Chondrocyte (in vitro differentiated cells): Measurements from ENCODE around the gene S1PR2. TPM values are rescaled to one million over a fixed set of nuclear protein-coding genes. Genes with fewer than 3 reads are reported as not detected.
"Not testable (repeated sequence)": the region's sequence is repeated elsewhere in the genome, so short reads cannot be mapped to it uniquely, and the experiment has no call there.

Experiments
- DNase-seq: peaks from one replicate; pipeline ENCODE4 v3.0.0; 2021; ENCODE audit warnings: mixed read lengths, low spot score
- H3K27ac Mint-ChIP-seq: one replicate; pipeline ENCODE4 v1.8.0; 2021; ENCODE audit warnings: mild to moderate bottlenecking, moderate library complexity, mixed read lengths; ENCODE audit not compliant: unreplicated experiment
- H3K27me3 Mint-ChIP-seq: 2 replicates; pipeline ENCODE4 v1.8.0; 2021; ENCODE audit warnings: low read depth, mixed read lengths
- H3K36me3 Mint-ChIP-seq: 2 replicates; pipeline ENCODE4 v1.8.0; 2021; ENCODE audit warnings: low read depth, mixed read lengths
- H3K4me1 Mint-ChIP-seq: 2 replicates; pipeline ENCODE4 v1.8.0; 2021; ENCODE audit warnings: low read depth, mild to moderate bottlenecking, mixed read lengths
- H3K4me3 Mint-ChIP-seq: one replicate; pipeline ENCODE4 v1.8.0; 2021; ENCODE audit warnings: mild to moderate bottlenecking, moderate library complexity, mixed read lengths; ENCODE audit not compliant: unreplicated experiment
- H3K9me3 Mint-ChIP-seq: 2 replicates; pipeline ENCODE4 v1.8.0; 2021; ENCODE audit warnings: low read depth, mixed read lengths
- microRNA-seq: library from miRNA; unstranded; fragments of <30 nt; microRNA quantifications from one replicate; pipeline ENCODE4 v1.2.0, GENCODE V29; 2020; ENCODE audit warnings: borderline number of aligned reads
- total RNA-seq: library from RNA; stranded (reverse); gene quantifications from 3 replicates; pipeline ENCODE4 v1.2.1, GENCODE V29; 2021
- TF ChIP-seq, protein P1 (sequence below): fragments of 200-600 bp; sonication (generic); IDR thresholded peaks from 2 replicates; pipeline ENCODE4 v1.5.0; 2021; ENCODE audit warnings: antibody characterized with exemption, mild to moderate bottlenecking, moderate library complexity

Gene S1PR2
- total RNA-seq, 1 donor from 2014 or later = 12.0 TPM

DNA sequence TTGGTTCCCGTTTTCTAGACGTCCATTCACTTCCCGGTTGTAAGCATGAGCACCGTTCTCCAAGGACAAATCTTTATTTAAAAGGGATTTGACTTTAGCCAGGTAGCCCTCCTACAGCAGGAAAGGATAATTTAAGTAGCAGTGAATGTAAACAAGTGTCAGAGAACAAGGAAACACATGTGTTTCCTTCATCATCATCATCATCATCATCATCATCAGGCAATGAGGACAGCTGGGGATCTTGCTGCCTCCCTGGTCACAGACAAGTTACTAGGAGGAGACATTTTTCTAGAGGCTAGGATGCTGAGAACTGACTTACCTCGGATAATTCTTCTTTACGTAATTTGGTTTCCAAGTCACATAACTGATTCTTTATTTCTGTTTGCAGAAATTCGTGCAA lies 50.7 kb downstream of the S1PR2 start:
- TF ChIP-seq, protein P1, sequence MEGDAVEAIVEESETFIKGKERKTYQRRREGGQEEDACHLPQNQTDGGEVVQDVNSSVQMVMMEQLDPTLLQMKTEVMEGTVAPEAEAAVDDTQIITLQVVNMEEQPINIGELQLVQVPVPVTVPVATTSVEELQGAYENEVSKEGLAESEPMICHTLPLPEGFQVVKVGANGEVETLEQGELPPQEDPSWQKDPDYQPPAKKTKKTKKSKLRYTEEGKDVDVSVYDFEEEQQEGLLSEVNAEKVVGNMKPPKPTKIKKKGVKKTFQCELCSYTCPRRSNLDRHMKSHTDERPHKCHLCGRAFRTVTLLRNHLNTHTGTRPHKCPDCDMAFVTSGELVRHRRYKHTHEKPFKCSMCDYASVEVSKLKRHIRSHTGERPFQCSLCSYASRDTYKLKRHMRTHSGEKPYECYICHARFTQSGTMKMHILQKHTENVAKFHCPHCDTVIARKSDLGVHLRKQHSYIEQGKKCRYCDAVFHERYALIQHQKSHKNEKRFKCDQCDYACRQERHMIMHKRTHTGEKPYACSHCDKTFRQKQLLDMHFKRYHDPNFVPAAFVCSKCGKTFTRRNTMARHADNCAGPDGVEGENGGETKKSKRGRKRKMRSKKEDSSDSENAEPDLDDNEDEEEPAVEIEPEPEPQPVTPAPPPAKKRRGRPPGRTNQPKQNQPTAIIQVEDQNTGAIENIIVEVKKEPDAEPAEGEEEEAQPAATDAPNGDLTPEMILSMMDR = no peak
- no peaks in the 10 kb centered on the region for H3K9me3 Mint-ChIP-seq
- no peak overlapping the region for H3K4me3 Mint-ChIP-seq
- H3K27ac Mint-ChIP-seq = no peak overlapping the region
- no peak for DNase-seq
- peaks cover 8% of the 10 kb centered on the region for H3K36me3 Mint-ChIP-seq
- no peaks in the 10 kb centered on the region for H3K4me1 Mint-ChIP-seq
- H3K27me3 Mint-ChIP-seq = no peaks in the 10 kb centered on the region

DNA sequence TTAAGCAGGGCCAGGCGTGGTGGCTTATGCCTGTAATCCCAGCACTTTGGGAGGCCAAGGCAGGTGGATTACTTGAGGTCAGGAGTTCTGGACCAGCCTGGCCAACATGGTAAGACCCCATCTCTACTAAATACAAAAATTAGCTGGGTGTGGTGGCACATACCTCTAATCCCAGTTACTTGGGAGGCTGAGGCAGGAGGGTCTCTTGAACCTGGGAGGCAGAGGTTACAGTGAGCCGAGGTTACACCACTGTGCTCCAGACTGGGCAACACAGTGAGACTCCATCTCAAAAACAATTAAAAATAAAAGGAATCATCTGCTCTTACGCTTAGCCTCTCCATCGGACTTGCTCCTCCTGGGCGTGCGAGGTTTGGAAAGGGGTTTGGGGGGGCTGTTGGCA lies 51.1 kb downstream of the S1PR2 start:
- not testable (repeated sequence) for H3K27ac Mint-ChIP-seq, H3K36me3 Mint-ChIP-seq

DNA sequence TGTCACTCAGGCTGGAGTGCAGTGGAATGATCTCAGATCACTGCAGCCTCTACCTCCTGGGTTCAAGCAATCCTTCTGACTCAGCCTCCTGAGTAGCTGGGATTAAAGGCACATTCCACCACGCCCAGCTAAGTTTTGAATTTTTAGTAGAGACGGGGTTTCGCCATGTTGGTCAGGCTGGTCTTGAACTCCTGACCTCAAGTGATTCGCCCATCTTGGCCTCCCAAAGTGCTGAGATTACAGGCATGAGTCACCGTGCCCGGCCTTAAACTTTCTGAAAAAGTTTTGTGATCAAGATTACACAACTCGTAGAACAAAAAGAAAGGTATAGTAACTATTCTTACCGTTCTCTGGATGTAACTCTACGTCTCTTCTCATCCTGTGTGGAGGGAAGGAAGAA lies 57.6 kb downstream of the S1PR2 start:
- Mint-ChIP-seq H3K27ac (peak overlapping the region; percentile 1), H3K9me3 (no peaks in the 10 kb centered on the region), H3K36me3 (peaks cover 23% of the 10 kb centered on the region), H3K4me3 (no peak overlapping the region), H3K27me3 (no peaks in the 10 kb centered on the region), H3K4me1 (no peaks in the 10 kb centered on the region)
- no peak for DNase-seq
- TF ChIP-seq, protein P1 = no peak

More for the DNA sequence above, 51.1 kb downstream of the S1PR2 start:
- H3K27me3 Mint-ChIP-seq, H3K4me1 Mint-ChIP-seq, DNase-seq, H3K9me3 Mint-ChIP-seq, H3K4me3 Mint-ChIP-seq: not testable (repeated sequence)

Small RNA genes lying within 50 kb of the gene (microRNA-seq; reads per million reads assigned to microRNA genes)
- gene MIR4322 = not detected

Other genes starting within 250 kb of the S1PR2 start
- gene COL5A3, start 220.8 kb downstream of the S1PR2 start, total RNA-seq = 24.8 to 65.9 TPM (median 63.6 TPM) in 3 replicates
- gene RDH8, start 217.8 kb downstream of the S1PR2 start, total RNA-seq = not detected in 3 replicates
- 15.8 to 21.8 TPM (median 19.9 TPM) in 3 replicates for gene SHFL, start 145.0 kb downstream of the S1PR2 start, total RNA-seq
- gene ANGPTL6, start 128.7 kb downstream of the S1PR2 start, total RNA-seq = 0.45 to 0.46 TPM in 2 of 3 replicates, not detected in the other
- 28.2 to 33.1 TPM (median 31.0 TPM) in 3 replicates for gene PPAN, start 125.0 kb downstream of the S1PR2 start, total RNA-seq
- 9.5 to 13.5 TPM (median 10.4 TPM) in 3 replicates for gene P2RY11, start 119.6 kb downstream of the S1PR2 start, total RNA-seq
- gene EIF3G, start 111.4 kb downstream of the S1PR2 start, total RNA-seq = 145 to 149 TPM (median 146 TPM) in 3 replicates
- 46.1 to 90.2 TPM (median 47.8 TPM) in 3 replicates for gene DNMT1, start 36.4 kb downstream of the S1PR2 start, total RNA-seq
- gene MRPL4, start 20.9 kb upstream of the S1PR2 start, total RNA-seq = 39.4 to 46.1 TPM (median 39.6 TPM) in 3 replicates
- gene ICAM1, start 39.8 kb upstream of the S1PR2 start, total RNA-seq = 3.5 to 21.8 TPM (median 19.0 TPM) in 3 replicates
- gene ICAM4, start 55.6 kb upstream of the S1PR2 start, total RNA-seq = 0.31 TPM in 1 of 3 replicates, not detected in the others
- 2.2 to 9.3 TPM (median 8.9 TPM) in 3 replicates for gene ICAM5, start 58.6 kb upstream of the S1PR2 start, total RNA-seq
- 3.4 to 6.2 TPM (median 4.3 TPM) in 3 replicates for gene ZGLP1, start 78.5 kb upstream of the S1PR2 start, total RNA-seq
- 21.0 to 22.3 TPM (median 21.2 TPM) in 3 replicates for gene FDX2, start 84.7 kb upstream of the S1PR2 start, total RNA-seq
- gene RAVER1, start 102.2 kb upstream of the S1PR2 start, total RNA-seq = 32.3 to 38.2 TPM (median 33.0 TPM) in 3 replicates
- 14.0 to 17.0 TPM (median 15.3 TPM) in 3 replicates for gene ICAM3, start 108.3 kb upstream of the S1PR2 start, total RNA-seq
- gene TYK2, start 149.2 kb upstream of the S1PR2 start, total RNA-seq = 94.4 to 132 TPM (median 104 TPM) in 3 replicates
- 137 to 159 TPM (median 141 TPM) in 3 replicates for gene CDC37, start 172.2 kb upstream of the S1PR2 start, total RNA-seq
- 16.8 to 18.9 TPM (median 18.8 TPM) in 3 replicates for gene PDE4A, start 189.2 kb upstream of the S1PR2 start, total RNA-seq